B cell (primary cell): ENCODE measurements around the gene SOX6.

Source experiments
- CTCF ChIP-seq: fragments of 200-600 bp; IDR thresholded peaks from one replicate; pipeline ENCODE4 v1.8.0; 2022; ENCODE audit warnings: antibody characterized with exemption, mild to moderate bottlenecking
- EZH2 ChIP-seq: IDR thresholded peaks from 2 replicates; pipeline ENCODE4 v1.6.1; 2012; ENCODE audit warnings: borderline replicate concordance, low read depth, mild to moderate bottlenecking, moderate library complexity, low read length; ENCODE audit not compliant: insufficient read depth, poor library complexity, severe bottlenecking

- TF ChIP-seq CTCF (no peak), EZH2 (no peak)
Observed at GRCh38 chr11:16058671-16059070, 297.7 kb downstream of the SOX6 start.
